ENCODE results near the gene CACNA1G. TPM values are rescaled to one million over a fixed set of nuclear protein-coding genes. Genes with fewer than 3 reads are reported as not detected.

CACNA1G gene
- total RNA-seq, 2 donors from 2014 or later = 0.11 TPM; not detected in 1

- H3K27me3 Mint-ChIP-seq = peaks cover 34% of the 10 kb centered on the region
- no peak overlapping the region for H3K4me3 Mint-ChIP-seq
- no peak for ATAC-seq (replicated peaks)
- H3K36me3 Mint-ChIP-seq (ENCODE audit: low read depth) = no peaks in the 10 kb centered on the region
- no peak overlapping the region for H3K27ac Mint-ChIP-seq
- peaks cover under 1% of the 10 kb centered on the region for H3K4me1 Mint-ChIP-seq
- no peaks in the 10 kb centered on the region for H3K9me3 Mint-ChIP-seq
Measured at GRCh38 chr17:50625032-50625871, 64.7 kb downstream of the CACNA1G start.

- H3K27ac Mint-ChIP-seq = no peak overlapping the region
- H3K36me3 Mint-ChIP-seq (ENCODE audit: low read depth) = no peaks in the 10 kb centered on the region
Measured at GRCh38 chr17:50626037-50626574, 65.6 kb downstream of the CACNA1G start.

GRCh38 chr17:50627036-50627781, 66.7 kb downstream of the CACNA1G start:
- no peaks in the 10 kb centered on the region for H3K36me3 Mint-ChIP-seq (ENCODE audit: low read depth)
- H3K4me1 Mint-ChIP-seq = peaks cover 10% of the 10 kb centered on the region
- no peak overlapping the region for H3K4me3 Mint-ChIP-seq
- H3K27ac Mint-ChIP-seq = no peak overlapping the region
- peaks cover 40% of the 10 kb centered on the region for H3K27me3 Mint-ChIP-seq
- H3K9me3 Mint-ChIP-seq = no peaks in the 10 kb centered on the region
- no peak for ATAC-seq (replicated peaks)

More at GRCh38 chr17:50626037-50626574, 65.6 kb downstream of the CACNA1G start:
- peaks cover 5% of the 10 kb centered on the region for H3K4me1 Mint-ChIP-seq
- H3K4me3 Mint-ChIP-seq = no peak overlapping the region
- H3K9me3 Mint-ChIP-seq = no peaks in the 10 kb centered on the region
- ATAC-seq (replicated peaks) = peak; percentile 77
- peaks cover 39% of the 10 kb centered on the region for H3K27me3 Mint-ChIP-seq

GRCh38 chr17:50627782-50628601, 67.5 kb downstream of the CACNA1G start:
- Mint-ChIP-seq H3K27me3 (peaks cover 44% of the 10 kb centered on the region), H3K36me3 (ENCODE audit: low read depth) (no peaks in the 10 kb centered on the region), H3K4me1 (peaks cover 10% of the 10 kb centered on the region), H3K27ac (no peak overlapping the region), H3K4me3 (no peak overlapping the region), H3K9me3 (no peaks in the 10 kb centered on the region)
- no peak for ATAC-seq (replicated peaks)

- H3K9me3 Mint-ChIP-seq = no peaks in the 10 kb centered on the region
- peaks cover 52% of the 10 kb centered on the region for H3K27me3 Mint-ChIP-seq
- H3K36me3 Mint-ChIP-seq (ENCODE audit: low read depth) = no peaks in the 10 kb centered on the region
- no peak overlapping the region for H3K27ac Mint-ChIP-seq
- H3K4me1 Mint-ChIP-seq = peaks cover 10% of the 10 kb centered on the region
- no peak for ATAC-seq (replicated peaks)
- H3K4me3 Mint-ChIP-seq = no peak overlapping the region
Measured at GRCh38 chr17:50629902-50630301, 69.4 kb downstream of the CACNA1G start.

GRCh38 chr17:50630524-50631194, 70.1 kb downstream of the CACNA1G start:
- Mint-ChIP-seq H3K4me1 (peaks cover 10% of the 10 kb centered on the region), H3K36me3 (ENCODE audit: low read depth) (no peaks in the 10 kb centered on the region), H3K27me3 (peaks cover 47% of the 10 kb centered on the region), H3K9me3 (no peaks in the 10 kb centered on the region), H3K4me3 (no peak overlapping the region), H3K27ac (no peak overlapping the region)
- peak; percentile 75 for ATAC-seq (replicated peaks)

GRCh38 chr17:50631195-50631907, 70.8 kb downstream of the CACNA1G start:
- Mint-ChIP-seq H3K4me1 (peaks cover 10% of the 10 kb centered on the region), H3K36me3 (ENCODE audit: low read depth) (no peaks in the 10 kb centered on the region), H3K27me3 (peaks cover 51% of the 10 kb centered on the region), H3K9me3 (no peaks in the 10 kb centered on the region), H3K27ac (no peak overlapping the region), H3K4me3 (no peak overlapping the region)
- no peak for ATAC-seq (replicated peaks)

GRCh38 chr17:50631908-50632571, 71.5 kb downstream of the CACNA1G start:
- Mint-ChIP-seq H3K27me3 (peaks cover 56% of the 10 kb centered on the region), H3K4me3 (no peak overlapping the region), H3K27ac (no peak overlapping the region), H3K4me1 (peaks cover 10% of the 10 kb centered on the region), H3K36me3 (ENCODE audit: low read depth) (no peaks in the 10 kb centered on the region), H3K9me3 (no peaks in the 10 kb centered on the region)
- ATAC-seq (replicated peaks) = no peak

GRCh38 chr17:50632637-50633036, 72.1 kb downstream of the CACNA1G start:
- peaks cover 58% of the 10 kb centered on the region for H3K27me3 Mint-ChIP-seq
- H3K36me3 Mint-ChIP-seq (ENCODE audit: low read depth) = no peaks in the 10 kb centered on the region
- H3K4me1 Mint-ChIP-seq = peaks cover 10% of the 10 kb centered on the region
- no peak overlapping the region for H3K27ac Mint-ChIP-seq
- no peak for ATAC-seq (replicated peaks)
- no peaks in the 10 kb centered on the region for H3K9me3 Mint-ChIP-seq
- H3K4me3 Mint-ChIP-seq = no peak overlapping the region

- H3K36me3 Mint-ChIP-seq (ENCODE audit: low read depth) = no peaks in the 10 kb centered on the region
- no peak overlapping the region for H3K27ac Mint-ChIP-seq
- no peak for ATAC-seq (replicated peaks)
- peaks cover 10% of the 10 kb centered on the region for H3K4me1 Mint-ChIP-seq
- no peak overlapping the region for H3K4me3 Mint-ChIP-seq
- H3K27me3 Mint-ChIP-seq = peaks cover 59% of the 10 kb centered on the region
- H3K9me3 Mint-ChIP-seq = no peaks in the 10 kb centered on the region
Measured at GRCh38 chr17:50633683-50634082, 73.2 kb downstream of the CACNA1G start.

- Mint-ChIP-seq H3K9me3 (no peaks in the 10 kb centered on the region), H3K27ac (no peak within 1 kb of the TSS), H3K27me3 (peaks cover 53% of the 10 kb centered on the region), H3K36me3 (ENCODE audit: low read depth) (no peaks in the 10 kb centered on the region), H3K4me1 (peaks cover 10% of the 10 kb centered on the region), H3K4me3 (peak within 1 kb of the TSS; percentile 20)
- no peak for ATAC-seq (replicated peaks)
Measured at GRCh38 chr17:50634224-50634914, 73.9 kb downstream of the CACNA1G start, which contains the start of gene ABCC3. Gene ABCC3, plus strand, starts transcription at chr17:50634881. Its CDS starts 56 bp downstream, at chr17:50634937.

- ATAC-seq (replicated peaks) = no peak
- peaks cover 10% of the 10 kb centered on the region for H3K4me1 Mint-ChIP-seq
- peaks cover 51% of the 10 kb centered on the region for H3K27me3 Mint-ChIP-seq
- H3K36me3 Mint-ChIP-seq (ENCODE audit: low read depth) = no peaks in the 10 kb centered on the region
- H3K27ac Mint-ChIP-seq = no peak overlapping the region
- H3K4me3 Mint-ChIP-seq = no peak overlapping the region
- H3K9me3 Mint-ChIP-seq = no peaks in the 10 kb centered on the region
Measured at GRCh38 chr17:50634915-50635731, 74.6 kb downstream of the CACNA1G start.
